Liver (tissue), 3 donors: ENCODE data around the gene KIT.

ENCODE experiments used
- ATF3 ChIP-seq: IDR thresholded peaks from 2 replicates; pipeline ENCODE4 v1.6.1; 2016; ENCODE audit warnings: antibody characterized with exemption
- CTCF ChIP-seq: fragments of 150-350 bp; IDR thresholded peaks from 2 replicates; pipeline ENCODE4 v1.5.1; 2017; ENCODE audit warnings: improper control_type of control experiment, low read depth, low read length; ENCODE audit not compliant: missing input control
- FOXA1 ChIP-seq: IDR thresholded peaks from 2 replicates; pipeline ENCODE4 v1.6.1; 2016; ENCODE audit warnings: antibody characterized with exemption
- JUND ChIP-seq, 2 donors: IDR thresholded peaks; 2 replicates each; pipeline ENCODE4 v1.6.1; 2016; ENCODE audit warnings: antibody characterized with exemption in 2 of 2
- MAX ChIP-seq: IDR thresholded peaks from 2 replicates; pipeline ENCODE4 v1.6.1; 2016; ENCODE audit warnings: antibody characterized with exemption
- RAD21 ChIP-seq, 2 donors: IDR thresholded peaks; 2 replicates each; pipeline ENCODE4 v1.6.1; 2016; ENCODE audit warnings: antibody characterized with exemption in 2 of 2, mild to moderate bottlenecking in 2 of 2
- REST ChIP-seq: IDR thresholded peaks from 2 replicates; pipeline ENCODE4 v1.6.1; 2016; ENCODE audit warnings: antibody characterized with exemption, mild to moderate bottlenecking
- SP1 ChIP-seq: IDR thresholded peaks from 2 replicates; pipeline ENCODE4 v1.6.1; 2018; ENCODE audit warnings: antibody characterized with exemption, mild to moderate bottlenecking
- TAF1 ChIP-seq: conservative IDR thresholded peaks from 2 replicates; pipeline ENCODE4 v1.6.1; 2016; ENCODE audit warnings: antibody characterized with exemption, mild to moderate bottlenecking
- YY1 ChIP-seq: IDR thresholded peaks from 2 replicates; pipeline ENCODE4 v1.6.1; 2016; ENCODE audit warnings: antibody characterized with exemption, mild to moderate bottlenecking
- donor health status: healthy.
- donor health status: healthy.

- TF ChIP-seq TAF1 (no peak), CTCF (no peak), YY1 (no peak), FOXA1 (no peak), REST (no peak), JUND (IDR thresholded peaks at IDR 0.05) (no peak), ATF3 (no peak), SP1 (no peak), RAD21 (IDR thresholded peaks at IDR 0.05) (no peak), MAX (no peak)
These were observed 92.6 kb downstream of the KIT start for GRCh38 chr4:54750341-54750740.
